ENCODE results near the gene MAT1A. TPM values are rescaled to one million over a fixed set of nuclear protein-coding genes. Genes with fewer than 3 reads are reported as not detected.

MAT1A gene
- total and polyA plus RNA-seq, 3 donors from 2014 or later = 5.6 to 8.3 (median 8.3) TPM

DNA sequence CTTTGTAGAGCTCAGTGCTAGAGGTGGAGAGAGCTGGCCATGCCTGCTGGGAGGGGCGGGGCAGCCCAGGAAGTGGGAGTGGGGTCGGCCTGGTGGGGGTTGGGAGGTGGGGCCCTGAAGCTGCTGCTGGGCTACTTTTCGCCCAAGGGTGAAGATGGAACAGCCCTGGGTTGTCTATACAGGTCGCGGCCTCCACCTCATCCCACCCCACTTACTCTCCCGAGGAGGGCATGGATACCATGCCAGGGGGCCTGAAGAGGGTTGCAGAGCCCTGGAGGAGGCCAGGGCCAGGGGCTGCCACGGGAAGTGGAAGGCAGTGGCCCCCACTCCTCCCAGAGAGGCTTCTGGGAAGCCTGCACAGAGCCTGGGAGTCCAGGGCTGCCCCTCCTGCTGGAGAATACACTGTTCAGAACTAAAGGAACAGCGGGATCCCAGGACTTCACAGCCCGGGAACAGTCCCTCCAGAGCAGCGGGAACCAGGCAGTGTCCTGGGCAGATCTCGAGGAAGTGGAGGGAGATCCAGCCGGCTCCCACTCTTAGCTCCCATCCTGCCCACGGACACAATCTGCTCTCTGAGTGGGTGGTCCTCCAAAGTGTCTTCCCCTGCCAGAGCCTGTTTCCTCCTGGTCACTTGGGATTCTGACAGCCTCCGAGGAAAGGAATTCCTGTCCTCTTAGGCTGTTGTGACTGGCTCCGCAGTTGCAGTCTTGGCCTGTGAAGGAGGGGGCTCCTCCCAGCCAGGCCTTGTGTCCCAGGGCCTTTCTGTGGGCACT lies 23.5 kb downstream of the MAT1A start:
- H3K4me3 ChIP-seq = no peak overlapping the region
- H3K9me3 ChIP-seq = no peaks in the 10 kb centered on the region
- peak overlapping the region; percentile 73 to 86 for H3K27ac ChIP-seq
- H3K4me1 ChIP-seq = peaks cover 39% of the 10 kb centered on the region
- peak; percentile 71 for DNase-seq
- H3K27me3 ChIP-seq = no peaks in the 10 kb centered on the region
- TF ChIP-seq, protein P1, sequence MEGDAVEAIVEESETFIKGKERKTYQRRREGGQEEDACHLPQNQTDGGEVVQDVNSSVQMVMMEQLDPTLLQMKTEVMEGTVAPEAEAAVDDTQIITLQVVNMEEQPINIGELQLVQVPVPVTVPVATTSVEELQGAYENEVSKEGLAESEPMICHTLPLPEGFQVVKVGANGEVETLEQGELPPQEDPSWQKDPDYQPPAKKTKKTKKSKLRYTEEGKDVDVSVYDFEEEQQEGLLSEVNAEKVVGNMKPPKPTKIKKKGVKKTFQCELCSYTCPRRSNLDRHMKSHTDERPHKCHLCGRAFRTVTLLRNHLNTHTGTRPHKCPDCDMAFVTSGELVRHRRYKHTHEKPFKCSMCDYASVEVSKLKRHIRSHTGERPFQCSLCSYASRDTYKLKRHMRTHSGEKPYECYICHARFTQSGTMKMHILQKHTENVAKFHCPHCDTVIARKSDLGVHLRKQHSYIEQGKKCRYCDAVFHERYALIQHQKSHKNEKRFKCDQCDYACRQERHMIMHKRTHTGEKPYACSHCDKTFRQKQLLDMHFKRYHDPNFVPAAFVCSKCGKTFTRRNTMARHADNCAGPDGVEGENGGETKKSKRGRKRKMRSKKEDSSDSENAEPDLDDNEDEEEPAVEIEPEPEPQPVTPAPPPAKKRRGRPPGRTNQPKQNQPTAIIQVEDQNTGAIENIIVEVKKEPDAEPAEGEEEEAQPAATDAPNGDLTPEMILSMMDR (IDR thresholded peaks at IDR 0.05) = no peak
- TF ChIP-seq POLR2A (IDR thresholded peaks at IDR 0.05) = no peak
- no peaks in the 10 kb centered on the region for H3K36me3 ChIP-seq (ENCODE audit: low read depth, missing control alignments)
- 41 to 55% methylated on average over 9 to 15 of the region's 15 CpGs for WGBS, 2 donors
- intact Hi-C loops (cut with DNase I; ENCODE audit: low total_unique reads) = no loop called here

- Histone ChIP-seq H3K9me3 (no peaks in the 10 kb centered on the region), H3K4me3 (no peak overlapping the region), H3K4me1 (peaks cover 36% of the 10 kb centered on the region), H3K27ac (peak overlapping the region; percentile 73 to 86), H3K36me3 (ENCODE audit: low read depth, missing control alignments) (no peaks in the 10 kb centered on the region), H3K27me3 (no peaks in the 10 kb centered on the region)
- intact Hi-C loops (cut with DNase I; ENCODE audit: low total_unique reads) = no loop called here
- WGBS, 2 donors = 74 to 85% methylated on average over 18 to 25 of the region's 25 CpGs
- TF ChIP-seq POLR2A (IDR thresholded peaks at IDR 0.05) = no peak
- TF ChIP-seq, protein P1 (IDR thresholded peaks at IDR 0.05) = no peak
- DNase-seq = no peak
These were observed 25.1 kb downstream of the MAT1A start for GRCh38 chr10:80264081-80265056.

DNA sequence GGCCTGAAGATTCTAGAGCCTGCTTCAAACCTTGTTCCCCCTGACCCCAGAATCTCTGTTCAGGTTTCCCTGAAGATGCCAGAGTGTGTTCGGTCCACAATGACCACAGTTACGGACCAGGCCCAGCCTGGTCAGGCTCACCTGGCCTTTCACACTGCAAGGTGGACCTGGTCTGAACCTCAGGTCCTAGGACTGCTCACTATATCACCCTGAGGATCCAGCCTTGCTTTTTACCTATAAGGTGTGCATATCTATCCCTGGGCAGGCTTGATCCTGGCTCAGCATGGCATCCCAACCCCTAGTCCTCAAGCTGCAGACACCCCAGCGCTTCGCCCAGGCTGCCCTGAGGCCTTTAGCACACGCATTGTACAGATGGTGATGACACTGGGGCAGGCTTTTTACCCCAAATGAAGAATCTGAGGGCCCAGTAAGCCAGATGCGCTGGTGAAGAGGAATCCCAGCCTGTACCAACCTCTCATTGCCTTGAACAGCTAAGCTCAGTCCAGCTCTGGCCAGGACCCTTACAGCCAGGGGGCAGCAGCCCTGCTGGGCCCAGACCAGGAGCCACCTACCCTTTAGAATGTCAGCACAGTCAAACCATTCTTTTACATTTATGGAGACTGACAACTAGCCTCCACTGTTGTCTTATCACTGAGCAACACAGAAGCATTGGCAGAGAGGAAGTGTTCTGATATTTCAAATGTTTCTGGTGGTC lies 28.0 kb downstream of the MAT1A start:
- no peak overlapping the region for H3K4me3 ChIP-seq
- H3K27me3 ChIP-seq = no peaks in the 10 kb centered on the region
- no peak for DNase-seq
- intact Hi-C loops (cut with DNase I; ENCODE audit: low total_unique reads) = no loop called here
- no peaks in the 10 kb centered on the region for H3K36me3 ChIP-seq (ENCODE audit: low read depth, missing control alignments)
- H3K27ac ChIP-seq = no peak overlapping the region
- TF ChIP-seq POLR2A (IDR thresholded peaks at IDR 0.05) = no peak
- TF ChIP-seq, protein P1 (IDR thresholded peaks at IDR 0.05) = no peak
- H3K9me3 ChIP-seq = no peaks in the 10 kb centered on the region
- 95 to 99% methylated on average over 6 of the region's 6 CpGs for WGBS, 2 donors
- H3K4me1 ChIP-seq = peaks cover 16% of the 10 kb centered on the region

GRCh38 chr10:80260295-80261243 lies 28.9 kb downstream of the MAT1A start:
- peak; percentile 58 for DNase-seq

More at GRCh38 chr10:80260295-80261243, 28.9 kb downstream of the MAT1A start:
- H3K36me3 ChIP-seq (ENCODE audit: low read depth, missing control alignments) = no peaks in the 10 kb centered on the region
- H3K27ac ChIP-seq = no peak overlapping the region
- peaks cover 7% of the 10 kb centered on the region for H3K4me1 ChIP-seq
- no peak for TF ChIP-seq POLR2A (IDR thresholded peaks at IDR 0.05)
- TF ChIP-seq, protein P1 (IDR thresholded peaks at IDR 0.05) = peak; percentile 50 to 92 (median 82)
- 46 to 53% methylated on average over 19 of the region's 19 CpGs for WGBS, 2 donors
- peak overlapping the region in 1 of 2 donors; percentile 5 for H3K4me3 ChIP-seq
- no peaks in the 10 kb centered on the region for H3K9me3 ChIP-seq
- H3K27me3 ChIP-seq = no peaks in the 10 kb centered on the region
- intact Hi-C loops (cut with DNase I; ENCODE audit: low total_unique reads) = no loop called here

All from testis (tissue), 3 donors.